ENCODE measurements around the gene PKN3.
"Not testable (repeated sequence)": the region's sequence is repeated elsewhere in the genome, so short reads cannot be mapped to it uniquely, and the experiment has no call there.

The PKN3 gene

DNA sequence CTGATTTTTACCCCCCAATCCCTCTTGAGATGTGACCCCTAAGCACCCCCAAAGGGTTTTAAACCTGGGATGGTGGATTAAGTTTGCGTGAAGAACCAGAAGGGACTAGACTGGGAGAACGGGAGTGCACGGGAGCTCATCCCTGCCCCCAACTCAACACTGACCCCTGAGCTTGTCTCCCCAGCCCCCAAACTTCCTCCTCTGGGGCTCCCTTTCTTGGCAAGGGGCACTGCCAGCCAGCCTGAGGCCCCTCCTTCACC, 18.3 kb upstream of the PKN3 start:
- no peaks in the 10 kb centered on the region for H3K9me3 ChIP-seq (ENCODE audit: control insufficient read depth in 1 of 2, low read length in 2 of 2)
- peak overlapping the region; percentile 84 for H3K27ac ChIP-seq (ENCODE audit: low read length)
- H3K4me3 ChIP-seq (ENCODE audit: low read depth in 1 of 2, low read length in 2 of 2): peak overlapping the region; percentile 68 to 81
- H3K4me1 ChIP-seq (ENCODE audit: control insufficient read depth in 1 of 2, insufficient read depth in 2 of 2, low read length in 2 of 2): peaks cover 7 to 25% of the 10 kb centered on the region in 2 donors
- no peaks in the 10 kb centered on the region for H3K36me3 ChIP-seq (ENCODE audit: control insufficient read depth in 1 of 2, insufficient read depth in 2 of 2, low read length in 2 of 2)
- H3K27me3 ChIP-seq (ENCODE audit: low read depth, low read length): no peaks in the 10 kb centered on the region

DNA sequence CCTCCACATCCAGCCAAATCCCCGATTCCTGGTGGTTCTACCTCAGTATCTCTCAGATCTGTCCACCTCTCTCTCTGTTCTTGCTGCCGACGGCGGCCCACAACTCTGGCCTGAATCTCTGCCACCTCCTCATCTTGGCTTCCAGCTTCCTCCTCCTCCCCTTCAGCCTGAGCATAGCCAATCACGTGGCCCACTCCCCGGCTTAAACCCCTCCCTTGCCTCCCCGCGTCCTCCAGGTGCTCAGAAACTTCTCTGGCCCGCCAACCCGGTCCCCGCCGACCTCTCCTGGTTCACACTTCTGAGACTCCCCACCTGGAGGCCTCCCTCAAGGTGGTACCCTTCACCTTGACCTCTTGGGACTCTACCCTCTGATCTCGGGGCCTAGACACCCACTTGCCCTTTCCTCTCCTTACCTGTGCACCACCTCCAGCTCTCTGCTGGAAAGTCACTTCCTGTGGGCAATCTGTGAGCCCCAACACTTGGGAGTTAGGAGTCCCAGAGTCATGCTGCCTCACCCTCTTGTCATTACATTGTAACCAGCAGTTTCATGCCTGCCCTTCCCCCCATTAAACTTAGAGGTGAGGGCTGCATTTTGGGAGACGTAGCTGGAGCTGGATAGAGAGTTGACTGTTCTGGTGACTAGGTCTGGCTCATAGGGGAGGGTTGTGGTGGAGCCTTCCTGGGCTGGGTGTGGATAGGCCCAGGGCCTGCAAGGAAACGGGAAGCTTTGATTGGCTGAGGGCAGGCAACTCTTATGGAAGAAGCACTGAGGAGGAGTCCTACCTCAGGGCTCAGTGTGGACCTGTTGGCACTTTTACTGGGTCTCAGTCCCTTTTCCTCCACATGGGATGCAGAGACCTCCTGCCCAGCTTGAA, 17.7 kb upstream of the PKN3 start:
- H3K4me3 ChIP-seq (ENCODE audit: low read depth in 1 of 2, low read length in 2 of 2): peak overlapping the region; percentile 68 to 81
- no peaks in the 10 kb centered on the region for H3K27me3 ChIP-seq (ENCODE audit: low read depth, low read length)
- peak overlapping the region; percentile 84 for H3K27ac ChIP-seq (ENCODE audit: low read length)
- H3K4me1 ChIP-seq (ENCODE audit: control insufficient read depth in 1 of 2, insufficient read depth in 2 of 2, low read length in 2 of 2): peaks cover 7 to 25% of the 10 kb centered on the region in 2 donors
- no peaks in the 10 kb centered on the region for H3K9me3 ChIP-seq (ENCODE audit: control insufficient read depth in 1 of 2, low read length in 2 of 2)
- no peaks in the 10 kb centered on the region for H3K36me3 ChIP-seq (ENCODE audit: control insufficient read depth in 1 of 2, insufficient read depth in 2 of 2, low read length in 2 of 2)

DNA sequence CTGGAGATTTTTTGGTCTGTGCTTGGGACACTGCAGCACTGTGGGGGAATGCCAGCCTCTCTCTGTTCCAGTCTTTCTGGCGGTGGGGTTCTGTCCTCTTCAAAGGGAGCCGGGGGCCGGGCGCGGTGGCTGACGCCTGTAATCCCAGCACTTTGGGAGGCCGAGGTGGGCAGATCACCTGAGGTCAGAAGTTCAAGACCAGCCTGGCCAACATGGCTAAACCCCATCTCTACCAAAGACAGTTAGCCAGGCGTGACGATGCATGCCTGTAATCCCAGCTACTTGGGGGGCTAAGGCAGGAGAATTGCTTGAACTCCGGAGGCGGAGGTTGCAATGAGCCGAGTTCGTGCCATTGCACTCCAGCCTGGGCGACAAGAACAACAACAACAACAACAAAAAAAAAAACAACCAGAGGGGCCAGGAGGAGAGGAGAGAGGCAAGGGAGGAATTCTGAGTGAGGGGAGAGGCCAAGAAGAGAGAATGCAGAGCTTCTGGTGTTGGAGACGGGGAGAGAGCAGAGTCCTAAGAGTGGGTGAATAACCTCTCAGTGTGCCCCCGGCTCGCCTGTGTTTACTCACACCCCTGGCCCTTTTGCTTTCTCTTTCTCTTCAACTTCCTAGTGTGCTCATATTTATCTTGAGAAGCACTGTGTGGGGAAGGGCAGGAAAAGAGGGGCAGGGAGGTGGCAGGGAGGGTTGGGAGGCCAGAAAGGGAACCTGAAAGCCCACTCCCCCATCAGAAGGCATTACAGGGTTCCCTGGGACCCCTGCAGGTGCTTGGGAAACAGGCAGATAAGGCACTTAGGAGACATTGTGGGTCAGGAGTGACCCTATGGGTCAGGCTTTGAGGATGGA, 16.4 kb upstream of the PKN3 start:
- H3K27ac ChIP-seq (ENCODE audit: low read length): peak overlapping the region; percentile 84
- peak overlapping the region in 1 of 2 donors; percentile 37 for H3K4me3 ChIP-seq (ENCODE audit: low read depth in 1 of 2, low read length in 2 of 2)
- no peaks in the 10 kb centered on the region for H3K9me3 ChIP-seq (ENCODE audit: control insufficient read depth in 1 of 2, low read length in 2 of 2)
- H3K27me3 ChIP-seq (ENCODE audit: low read depth, low read length): no peaks in the 10 kb centered on the region
- H3K36me3 ChIP-seq (ENCODE audit: control insufficient read depth in 1 of 2, insufficient read depth in 2 of 2, low read length in 2 of 2): no peaks in the 10 kb centered on the region
- H3K4me1 ChIP-seq (ENCODE audit: control insufficient read depth in 1 of 2, insufficient read depth in 2 of 2, low read length in 2 of 2): peaks cover 7 to 31% of the 10 kb centered on the region in 2 donors

DNA sequence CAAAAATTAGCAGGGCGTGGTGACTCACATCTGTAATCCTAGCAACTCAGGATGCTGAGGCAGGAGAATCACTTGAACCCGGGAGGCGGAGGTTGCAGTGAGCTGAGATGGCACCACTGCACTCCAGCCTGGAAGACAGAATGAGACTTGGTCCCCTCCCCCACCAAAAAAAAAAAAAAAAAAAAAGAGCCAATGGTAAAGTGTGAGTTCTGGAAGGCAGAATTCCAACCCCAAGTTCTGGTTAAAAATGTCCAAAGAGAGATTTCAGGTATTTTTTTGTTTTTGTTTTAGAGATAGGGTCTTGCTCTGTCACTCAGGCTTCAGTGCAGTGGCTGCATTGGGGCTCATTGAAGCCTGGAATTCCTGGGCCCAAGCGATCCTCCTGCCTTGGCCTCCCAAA, 14.8 kb upstream of the PKN3 start:
- Histone ChIP-seq H3K27ac (ENCODE audit: low read length) (no peak overlapping the region), H3K36me3 (ENCODE audit: control insufficient read depth in 1 of 2, insufficient read depth in 2 of 2, low read length in 2 of 2) (peaks cover 3 to 8% of the 10 kb centered on the region in 2 donors), H3K4me1 (ENCODE audit: control insufficient read depth in 1 of 2, insufficient read depth in 2 of 2, low read length in 2 of 2) (peaks cover 11 to 38% of the 10 kb centered on the region in 2 donors), H3K27me3 (ENCODE audit: low read depth, low read length) (no peaks in the 10 kb centered on the region), H3K9me3 (ENCODE audit: control insufficient read depth in 1 of 2, low read length in 2 of 2) (no peaks in the 10 kb centered on the region), H3K4me3 (ENCODE audit: low read depth in 1 of 2, low read length in 2 of 2) (no peak overlapping the region)

DNA sequence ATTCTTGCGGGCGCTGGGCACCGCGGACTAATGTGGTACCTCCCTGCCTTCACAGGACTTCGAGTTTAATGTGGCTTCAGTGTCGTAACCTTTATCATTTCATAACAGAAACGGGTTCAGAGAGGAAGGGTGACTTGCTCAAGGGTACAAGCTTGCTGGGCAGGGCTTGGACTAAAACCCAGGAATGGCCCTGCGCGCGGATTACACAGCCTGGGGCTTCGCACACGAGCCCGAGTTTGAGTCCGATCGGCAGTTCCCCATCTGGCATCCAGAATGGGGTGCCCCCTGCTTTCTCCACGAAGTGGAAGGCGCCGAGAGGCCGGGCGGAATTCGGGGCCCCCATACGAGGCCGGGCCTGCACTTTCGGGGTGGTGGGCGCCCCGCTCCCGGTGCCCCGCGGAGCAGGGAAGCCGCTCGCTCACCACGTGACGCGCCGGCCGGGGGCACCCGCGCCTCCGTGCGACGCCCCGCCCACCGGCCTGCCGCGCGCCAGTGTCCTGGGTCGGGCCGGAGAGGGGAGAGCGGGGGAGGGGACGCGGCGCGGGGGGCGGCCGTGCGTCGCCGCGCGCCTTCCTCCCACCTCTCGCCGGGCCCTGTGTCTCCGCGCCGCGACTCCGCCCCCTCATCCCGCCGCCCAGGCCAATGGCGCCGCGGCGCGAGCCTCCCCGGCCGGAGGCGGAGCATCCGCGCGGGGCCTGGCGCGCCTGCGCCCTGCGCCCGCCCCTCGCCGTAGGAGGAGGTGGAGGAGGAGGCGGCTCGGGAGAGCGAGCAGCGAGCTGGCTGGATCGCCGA, 13.6 kb upstream of the PKN3 start, which contains the start of gene SET:
TSS of gene SET (plus strand) at position 722 of the 792 bp plus-strand sequence. CDS start 361 bp downstream, outside the sequence.
- H3K27ac ChIP-seq (ENCODE audit: low read length): peak within 1 kb of the TSS; percentile 76
- peak within 1 kb of the TSS; percentile 84 to 87 for H3K4me3 ChIP-seq (ENCODE audit: low read depth in 1 of 2, low read length in 2 of 2)
- no peaks in the 10 kb centered on the region for H3K9me3 ChIP-seq (ENCODE audit: control insufficient read depth in 1 of 2, low read length in 2 of 2)
- H3K27me3 ChIP-seq (ENCODE audit: low read depth, low read length): no peaks in the 10 kb centered on the region
- H3K4me1 ChIP-seq (ENCODE audit: control insufficient read depth in 1 of 2, insufficient read depth in 2 of 2, low read length in 2 of 2): peaks cover 11 to 35% of the 10 kb centered on the region in 2 donors
- peaks cover 16 to 20% of the 10 kb centered on the region in 2 donors for H3K36me3 ChIP-seq (ENCODE audit: control insufficient read depth in 1 of 2, insufficient read depth in 2 of 2, low read length in 2 of 2)

DNA sequence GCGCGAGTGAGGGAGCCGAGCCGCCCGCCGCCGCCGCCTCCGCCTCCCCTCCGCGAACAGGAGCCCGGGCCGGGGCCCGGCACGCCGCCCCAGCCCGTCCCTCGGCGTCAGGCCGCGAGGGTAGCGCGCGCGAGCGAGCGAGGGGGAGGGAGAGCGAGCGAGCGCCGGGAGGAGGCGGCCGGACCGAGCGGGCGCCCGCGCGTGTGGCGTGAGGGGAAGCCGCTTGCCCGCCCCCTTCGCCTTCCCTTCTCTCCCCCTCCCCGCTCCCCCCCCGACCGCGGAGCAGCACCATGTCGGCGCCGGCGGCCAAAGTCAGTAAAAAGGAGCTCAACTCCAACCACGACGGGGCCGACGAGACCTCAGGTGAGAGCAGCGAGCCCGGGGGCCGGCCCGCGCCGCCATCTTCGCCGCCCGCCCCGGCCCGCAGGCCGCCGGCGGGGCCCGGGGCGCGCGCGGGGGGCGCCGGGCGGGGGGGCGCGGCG, 13.0 kb upstream of the PKN3 start:
- no peak overlapping the region for H3K27ac ChIP-seq (ENCODE audit: low read length)
- H3K4me1 ChIP-seq (ENCODE audit: control insufficient read depth in 1 of 2, insufficient read depth in 2 of 2, low read length in 2 of 2): peaks cover 11 to 31% of the 10 kb centered on the region in 2 donors
- no peaks in the 10 kb centered on the region for H3K27me3 ChIP-seq (ENCODE audit: low read depth, low read length)

DNA sequence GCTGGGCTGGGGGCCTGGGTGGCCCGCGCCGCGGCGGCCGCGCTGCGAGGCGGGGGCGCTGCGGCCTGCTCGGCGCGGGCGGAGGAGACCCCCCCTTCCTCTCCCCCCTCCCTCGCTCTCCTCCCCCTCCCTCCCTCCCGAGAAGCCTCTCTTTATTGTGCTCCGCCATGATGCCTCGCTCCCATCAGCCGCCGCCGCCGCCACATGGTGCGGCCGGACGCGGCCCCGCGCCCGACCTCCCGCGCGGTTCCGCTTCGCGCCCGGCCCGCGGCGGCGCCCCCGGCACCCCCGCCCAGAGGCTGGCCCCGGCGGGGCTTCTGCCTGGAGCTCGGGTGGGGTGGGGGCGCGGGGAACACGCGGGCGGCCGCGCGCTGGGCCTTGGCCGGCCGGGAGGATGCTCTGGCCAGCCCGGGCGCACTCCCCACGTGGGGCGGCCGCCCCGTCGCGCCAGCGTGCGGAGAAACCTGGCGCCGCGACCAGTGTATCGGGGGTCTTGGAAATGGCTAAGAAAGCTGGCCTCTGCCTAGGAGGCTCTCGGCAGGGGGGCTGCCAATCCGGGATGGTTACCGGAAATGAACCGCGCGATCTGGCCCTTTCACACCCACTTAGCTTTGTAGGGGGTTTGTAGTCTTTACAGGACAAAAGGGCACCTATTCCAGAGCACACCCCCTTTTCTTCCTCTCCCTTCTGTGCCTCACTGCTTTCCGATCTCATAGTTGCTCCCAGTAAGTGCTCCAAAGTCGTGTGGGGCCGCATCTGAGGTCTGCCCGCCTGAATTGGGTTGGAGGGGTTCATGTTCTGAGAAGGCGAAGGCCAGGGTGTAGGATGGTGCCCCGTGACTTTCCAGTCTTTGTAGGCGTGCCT, 12.3 kb upstream of the PKN3 start:
- Histone ChIP-seq H3K27ac (ENCODE audit: low read length) (peak overlapping the region; percentile 84), H3K36me3 (ENCODE audit: control insufficient read depth in 1 of 2, insufficient read depth in 2 of 2, low read length in 2 of 2) (peaks cover 25 to 28% of the 10 kb centered on the region in 2 donors), H3K27me3 (ENCODE audit: low read depth, low read length) (no peaks in the 10 kb centered on the region), H3K4me3 (ENCODE audit: low read depth in 1 of 2, low read length in 2 of 2) (peak overlapping the region; percentile 84 to 87), H3K4me1 (ENCODE audit: control insufficient read depth in 1 of 2, insufficient read depth in 2 of 2, low read length in 2 of 2) (peaks cover 9 to 25% of the 10 kb centered on the region in 2 donors), H3K9me3 (ENCODE audit: control insufficient read depth in 1 of 2, low read length in 2 of 2) (no peaks in the 10 kb centered on the region)

More for the DNA sequence above, 13.0 kb upstream of the PKN3 start:
- H3K4me3 ChIP-seq (ENCODE audit: low read depth in 1 of 2, low read length in 2 of 2): peak overlapping the region in 1 of 2 donors; percentile 57
- no peaks in the 10 kb centered on the region for H3K9me3 ChIP-seq (ENCODE audit: control insufficient read depth in 1 of 2, low read length in 2 of 2)
- H3K36me3 ChIP-seq (ENCODE audit: control insufficient read depth in 1 of 2, insufficient read depth in 2 of 2, low read length in 2 of 2): peaks cover 22 to 26% of the 10 kb centered on the region in 2 donors

DNA sequence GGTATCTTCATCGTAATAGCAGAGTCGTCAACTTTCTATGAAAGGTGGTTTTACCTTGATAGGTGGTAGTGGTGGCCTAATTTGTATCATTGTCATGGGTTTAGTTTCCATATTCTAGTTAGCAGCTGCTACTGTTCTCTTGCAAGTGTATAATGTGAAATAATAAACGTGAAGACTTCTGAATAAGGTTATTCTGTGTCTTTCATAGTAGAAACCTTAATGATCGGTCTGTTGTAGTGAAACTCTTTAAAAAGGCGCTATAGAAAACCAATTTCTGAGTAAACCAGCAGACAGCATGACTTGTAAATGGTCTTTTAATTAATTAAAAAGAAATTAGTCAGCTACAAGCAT, 11.6 kb upstream of the PKN3 start:
- Histone ChIP-seq H3K27ac (ENCODE audit: low read length) (peak overlapping the region; percentile 84), H3K27me3 (ENCODE audit: low read depth, low read length) (no peaks in the 10 kb centered on the region), H3K4me3 (ENCODE audit: low read depth in 1 of 2, low read length in 2 of 2) (peak overlapping the region; percentile 84 to 87), H3K36me3 (ENCODE audit: control insufficient read depth in 1 of 2, insufficient read depth in 2 of 2, low read length in 2 of 2) (peaks cover 27 to 31% of the 10 kb centered on the region in 2 donors), H3K9me3 (ENCODE audit: control insufficient read depth in 1 of 2, low read length in 2 of 2) (no peaks in the 10 kb centered on the region), H3K4me1 (ENCODE audit: control insufficient read depth in 1 of 2, insufficient read depth in 2 of 2, low read length in 2 of 2) (peaks cover 4 to 25% of the 10 kb centered on the region in 2 donors)

DNA sequence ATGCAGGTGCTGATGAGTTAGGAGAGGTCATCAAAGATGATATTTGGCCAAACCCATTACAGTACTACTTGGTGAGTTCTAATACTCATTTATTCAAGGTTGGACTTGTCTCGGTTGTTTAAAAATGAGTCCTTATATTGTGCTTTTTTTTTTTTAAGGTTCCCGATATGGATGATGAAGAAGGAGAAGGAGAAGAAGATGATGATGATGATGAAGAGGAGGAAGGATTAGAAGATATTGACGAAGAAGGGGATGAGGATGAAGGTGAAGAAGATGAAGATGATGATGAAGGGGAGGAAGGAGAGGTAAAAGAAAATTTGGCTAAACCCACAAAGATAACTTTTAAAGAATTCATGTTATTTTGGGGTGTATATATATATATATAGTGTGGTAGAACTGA, 8.6 kb upstream of the PKN3 start:
- H3K9me3 ChIP-seq (ENCODE audit: control insufficient read depth in 1 of 2, low read length in 2 of 2); H3K27ac ChIP-seq (ENCODE audit: low read length); H3K4me3 ChIP-seq (ENCODE audit: low read depth in 1 of 2, low read length in 2 of 2); H3K27me3 ChIP-seq (ENCODE audit: low read depth, low read length): not testable (repeated sequence)
- Histone ChIP-seq H3K4me1 (ENCODE audit: control insufficient read depth in 1 of 2, insufficient read depth in 2 of 2, low read length in 2 of 2) (peaks cover 4 to 13% of the 10 kb centered on the region in 2 donors), H3K36me3 (ENCODE audit: control insufficient read depth in 1 of 2, insufficient read depth in 2 of 2, low read length in 2 of 2) (peaks cover 35 to 40% of the 10 kb centered on the region in 2 donors)

DNA sequence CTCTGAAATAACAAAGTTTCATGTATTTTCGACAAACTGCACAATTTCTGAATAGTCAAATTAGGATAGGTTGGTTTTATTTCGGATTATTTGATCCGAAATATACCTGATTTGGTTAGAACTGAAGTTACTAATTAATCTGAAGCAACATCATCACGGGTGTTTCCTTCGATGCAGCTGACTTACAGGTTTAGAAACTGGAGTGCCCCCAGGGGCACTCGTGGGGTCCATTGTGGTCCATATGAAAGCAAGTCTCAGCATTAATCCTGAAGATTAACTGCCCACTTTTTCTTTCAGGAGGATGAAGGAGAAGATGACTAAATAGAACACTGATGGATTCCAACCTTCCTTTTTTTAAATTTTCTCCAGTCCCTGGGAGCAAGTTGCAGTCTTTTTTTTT, 8.0 kb upstream of the PKN3 start:
- no peaks in the 10 kb centered on the region for H3K27me3 ChIP-seq (ENCODE audit: low read depth, low read length)
- H3K9me3 ChIP-seq (ENCODE audit: control insufficient read depth in 1 of 2, low read length in 2 of 2): no peaks in the 10 kb centered on the region
- no peak overlapping the region for H3K4me3 ChIP-seq (ENCODE audit: low read depth in 1 of 2, low read length in 2 of 2)
- H3K27ac ChIP-seq (ENCODE audit: low read length): no peak overlapping the region
- peaks cover 4 to 13% of the 10 kb centered on the region in 2 donors for H3K4me1 ChIP-seq (ENCODE audit: control insufficient read depth in 1 of 2, insufficient read depth in 2 of 2, low read length in 2 of 2)
- H3K36me3 ChIP-seq (ENCODE audit: control insufficient read depth in 1 of 2, insufficient read depth in 2 of 2, low read length in 2 of 2): peaks cover 35 to 40% of the 10 kb centered on the region in 2 donors

All from muscle layer of duodenum (tissue), 2 donors.